Large intestine (tissue), 3 donors: Measurements from ENCODE around the gene DAZAP1. TPM values are rescaled to one million over a fixed set of nuclear protein-coding genes. Genes with fewer than 3 reads are reported as not detected.
"Not testable (repeated sequence)": the region's sequence is repeated elsewhere in the genome, so short reads cannot be mapped to it uniquely, and the experiment has no call there.

ENCODE experiments used
- DNase-seq, 2 donors: peaks; one replicate each; pipeline versions ENCODE4 v3.0.0 to v3.0.0-alpha.2; 2013
- H3K27ac ChIP-seq: one replicate; pipeline ENCODE4 v1.5.1; 2013; ENCODE audit warnings: low read length
- H3K27me3 ChIP-seq: 2 replicates; pipeline ENCODE4 v1.6.1; 2013; ENCODE audit warnings: low read length; ENCODE audit not compliant: control insufficient read depth, insufficient read depth
- H3K36me3 ChIP-seq: 2 replicates; pipeline ENCODE4 v1.6.1; 2013; ENCODE audit warnings: low read length; ENCODE audit not compliant: control insufficient read depth, insufficient read depth
- H3K4me1 ChIP-seq: one replicate; pipeline ENCODE4 v1.6.1; 2013; ENCODE audit warnings: low read length; ENCODE audit not compliant: control insufficient read depth, insufficient read depth
- H3K4me3 ChIP-seq: one replicate; pipeline ENCODE4 v1.5.1; 2013; ENCODE audit warnings: low read length
- H3K9me3 ChIP-seq: one replicate; pipeline ENCODE4 v1.6.1; 2013; ENCODE audit warnings: mild to moderate bottlenecking, low read depth, low read length, moderate library complexity; ENCODE audit not compliant: control insufficient read depth
- WGBS: methylation state at CpG from one replicate; pipeline ENCODE4 v1.1.5; 2013; ENCODE audit warnings: low lambda C conversion rate; ENCODE audit not compliant: insufficient coverage; 5-methylcytosine and 5-hydroxymethylcytosine counted together
- polyA plus RNA-seq: library from polyadenylated mRNA; unstranded; fragments of 120-200 nt; gene quantifications from one replicate; pipeline ENCODE4 v1.2.1, GENCODE V29; 2013

Gene DAZAP1
- polyA plus RNA-seq, 1 donor = 97.8 TPM

DNA sequence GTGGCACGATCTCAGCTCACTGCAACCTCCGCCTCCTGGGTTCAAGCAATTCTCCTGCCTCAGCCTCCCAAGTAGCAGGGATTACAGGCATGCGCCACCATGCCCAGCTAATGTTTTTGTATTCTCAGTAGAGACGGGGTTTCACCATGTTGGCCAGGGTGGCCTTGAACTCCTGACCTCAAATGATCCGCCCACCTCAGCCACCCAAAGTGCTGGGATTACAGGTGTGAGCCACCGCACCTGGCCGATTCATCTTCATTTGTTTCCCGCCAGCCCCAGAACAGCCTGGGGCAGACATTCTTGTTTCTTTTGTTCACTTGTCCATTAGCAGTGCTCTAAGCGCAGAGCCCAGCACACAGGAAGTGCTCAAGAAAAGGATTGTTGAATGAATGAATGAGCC, 69.7 kb downstream of the DAZAP1 start:
- DNase-seq, H3K4me3 ChIP-seq, H3K9me3 ChIP-seq, H3K4me1 ChIP-seq, H3K27ac ChIP-seq: not testable (repeated sequence)
- no CpG with 5 or more reads among the region's 9 CpGs for WGBS
- peaks cover 23% of the 10 kb centered on the region for H3K36me3 ChIP-seq
- peaks cover 16% of the 10 kb centered on the region for H3K27me3 ChIP-seq

DNA sequence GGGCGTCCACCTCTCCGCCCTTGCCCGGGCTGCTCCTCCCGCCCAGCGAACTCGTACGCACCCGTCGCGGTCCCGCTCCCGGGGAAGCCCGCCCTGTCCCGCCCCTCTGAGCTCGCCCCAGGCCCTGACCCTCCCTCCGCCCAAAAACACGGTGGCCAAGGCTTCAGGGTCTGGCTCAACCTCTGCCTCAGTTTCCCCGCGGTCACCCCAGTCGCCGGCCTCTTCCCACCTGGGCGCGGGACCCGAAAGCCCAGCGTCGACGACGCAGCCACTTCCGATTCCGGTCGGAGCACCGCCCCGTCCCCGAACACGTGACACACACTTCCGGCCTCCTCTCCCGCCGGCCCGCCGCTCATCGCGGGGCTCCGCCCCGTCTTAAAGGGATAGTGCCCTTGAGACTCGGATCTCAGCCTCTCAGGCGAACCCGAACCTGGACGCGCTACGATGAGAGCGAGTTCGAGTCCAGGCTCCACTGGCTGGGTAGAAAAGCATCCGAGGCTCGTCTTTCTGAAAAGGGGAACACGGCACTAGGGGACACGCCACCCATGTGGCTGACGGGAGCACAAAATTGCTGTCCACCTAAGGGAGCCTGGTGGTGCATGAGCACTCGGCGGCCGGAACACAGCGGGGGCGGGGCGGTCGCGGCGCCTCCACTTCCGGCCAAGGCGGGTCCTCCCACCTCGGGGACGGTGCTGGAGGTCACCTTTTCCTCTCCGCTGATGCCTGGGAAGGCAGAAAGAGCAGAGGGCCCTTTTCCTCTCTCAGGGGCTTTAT, 71.7 kb downstream of the DAZAP1 start, which contains the start of gene C19orf25:
Gene C19orf25, minus strand, starts transcription at position 282 of the 774 bp plus-strand sequence. CDS start 312 bp downstream, outside the sequence.
- Histone ChIP-seq H3K4me1 (peaks cover 3% of the 10 kb centered on the region), H3K27ac (peak within 1 kb of the TSS; percentile 65), H3K36me3 (peaks cover 23% of the 10 kb centered on the region), H3K4me3 (peak within 1 kb of the TSS; percentile 85), H3K27me3 (no peaks in the 10 kb centered on the region), H3K9me3 (no peaks in the 10 kb centered on the region)
- peak; percentile 95 to 96 for DNase-seq
- WGBS = no CpG with 5 or more reads among the region's 71 CpGs

DNA sequence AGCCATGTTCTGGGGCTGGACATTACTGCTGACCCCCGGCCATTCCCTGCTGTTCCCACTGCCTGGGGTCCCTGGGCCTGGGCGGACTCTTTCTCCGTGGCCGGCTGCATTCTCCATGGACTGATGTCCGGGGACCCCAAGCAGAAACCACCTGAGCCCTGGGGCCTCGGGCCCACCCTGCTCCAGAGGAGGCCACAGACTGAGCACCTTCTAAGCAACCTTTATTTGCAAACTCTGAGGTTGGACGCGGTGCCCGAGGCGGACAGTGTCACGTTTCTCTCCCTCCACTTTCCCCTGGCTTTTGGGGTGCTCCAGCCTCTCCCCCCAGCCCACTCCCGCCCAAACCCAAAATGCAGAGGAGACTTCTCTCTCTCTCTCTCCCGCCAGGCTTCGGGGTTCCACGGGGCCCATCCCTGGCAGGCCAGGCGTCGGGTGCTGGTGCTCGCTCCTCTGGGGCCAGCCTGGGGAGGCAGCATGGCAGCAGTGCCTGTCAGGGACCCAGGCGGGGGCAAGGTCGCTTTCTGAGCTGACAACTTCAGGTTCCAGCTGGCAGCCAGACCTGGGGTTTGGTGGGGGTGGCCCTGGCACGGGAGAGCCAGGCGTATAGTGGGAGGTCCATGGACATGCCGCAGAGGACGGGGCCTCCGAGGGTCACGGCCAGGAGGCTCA, 74.0 kb downstream of the DAZAP1 start:
- no peak overlapping the region for H3K4me3 ChIP-seq
- H3K27ac ChIP-seq = no peak overlapping the region
- H3K36me3 ChIP-seq = peaks cover 5% of the 10 kb centered on the region
- no peaks in the 10 kb centered on the region for H3K9me3 ChIP-seq
- no peak for DNase-seq
- no CpG with 5 or more reads among the region's 26 CpGs for WGBS
- no peaks in the 10 kb centered on the region for H3K27me3 ChIP-seq
- peaks cover 3% of the 10 kb centered on the region for H3K4me1 ChIP-seq

DNA sequence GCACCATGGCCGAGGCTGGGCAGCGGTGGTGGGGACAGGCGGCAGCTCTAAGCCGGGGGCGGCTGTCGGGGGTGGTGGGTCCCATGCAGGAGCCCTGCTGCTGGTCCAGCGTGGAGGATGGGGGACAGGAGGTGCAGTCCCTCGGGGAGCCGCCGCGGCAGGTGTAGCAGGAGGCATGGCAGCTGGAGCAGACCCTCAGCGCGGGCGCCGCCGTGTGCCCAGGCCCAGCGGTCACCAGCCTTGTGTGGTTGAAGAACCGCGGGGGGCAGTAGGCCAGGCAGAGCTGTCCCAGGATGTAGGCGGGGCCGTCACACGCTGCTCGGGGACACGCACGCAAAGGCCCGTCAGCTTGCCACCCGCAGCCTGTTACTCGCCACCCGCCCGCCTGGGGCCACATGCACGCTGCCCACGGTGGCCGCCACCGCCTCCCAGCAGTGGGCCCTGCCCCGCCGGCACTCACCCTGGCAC, 74.5 kb downstream of the DAZAP1 start:
- H3K36me3 ChIP-seq = peaks cover 5% of the 10 kb centered on the region
- DNase-seq = no peak
- H3K4me3 ChIP-seq = no peak overlapping the region
- H3K27ac ChIP-seq = no peak overlapping the region
- H3K27me3 ChIP-seq = no peaks in the 10 kb centered on the region
- no peaks in the 10 kb centered on the region for H3K9me3 ChIP-seq
- no CpG with 5 or more reads among the region's 36 CpGs for WGBS
- peaks cover 3% of the 10 kb centered on the region for H3K4me1 ChIP-seq

DNA sequence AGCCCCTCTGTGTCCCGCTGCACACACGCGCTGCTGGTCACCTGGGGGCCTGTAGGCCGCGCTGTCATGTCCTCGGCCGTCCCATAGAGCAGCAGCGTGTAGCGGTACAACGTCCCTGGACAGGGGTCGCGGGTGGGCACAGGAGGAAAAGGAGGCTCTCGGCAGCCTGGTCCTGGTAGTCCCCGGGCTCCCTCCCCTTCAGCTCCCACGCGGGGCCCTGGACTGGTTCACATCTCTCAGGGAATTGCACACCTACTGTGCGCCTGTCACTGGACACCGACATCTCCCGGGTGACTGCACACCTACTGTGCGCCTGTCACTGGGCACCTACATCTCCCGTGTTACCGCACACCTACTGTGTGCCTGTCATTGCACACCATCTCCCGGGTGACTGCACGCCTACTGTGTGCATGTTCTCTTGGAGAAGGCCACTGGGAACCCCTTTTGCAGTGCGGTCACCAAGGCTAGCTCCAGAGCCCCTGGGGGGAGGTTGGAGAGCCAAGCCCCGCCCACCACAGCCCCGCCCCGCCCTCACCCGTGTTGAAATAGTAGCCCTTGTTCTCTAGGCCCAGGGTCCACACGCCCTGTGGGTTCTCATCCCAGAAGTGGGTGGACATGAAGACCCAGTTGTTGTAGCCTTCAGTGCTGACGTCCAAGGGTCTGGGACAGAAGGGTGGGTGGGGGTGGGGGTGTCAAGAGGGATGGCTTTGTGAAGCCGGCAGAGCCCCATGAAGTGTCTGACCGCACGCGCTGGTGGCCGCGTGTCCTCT, 75.2 kb downstream of the DAZAP1 start:
- Histone ChIP-seq H3K36me3 (no peaks in the 10 kb centered on the region), H3K4me3 (no peak overlapping the region), H3K4me1 (peaks cover 3% of the 10 kb centered on the region), H3K27ac (no peak overlapping the region), H3K9me3 (no peaks in the 10 kb centered on the region), H3K27me3 (no peaks in the 10 kb centered on the region)
- no CpG with 5 or more reads among the region's 37 CpGs for WGBS
- no peak for DNase-seq

DNA sequence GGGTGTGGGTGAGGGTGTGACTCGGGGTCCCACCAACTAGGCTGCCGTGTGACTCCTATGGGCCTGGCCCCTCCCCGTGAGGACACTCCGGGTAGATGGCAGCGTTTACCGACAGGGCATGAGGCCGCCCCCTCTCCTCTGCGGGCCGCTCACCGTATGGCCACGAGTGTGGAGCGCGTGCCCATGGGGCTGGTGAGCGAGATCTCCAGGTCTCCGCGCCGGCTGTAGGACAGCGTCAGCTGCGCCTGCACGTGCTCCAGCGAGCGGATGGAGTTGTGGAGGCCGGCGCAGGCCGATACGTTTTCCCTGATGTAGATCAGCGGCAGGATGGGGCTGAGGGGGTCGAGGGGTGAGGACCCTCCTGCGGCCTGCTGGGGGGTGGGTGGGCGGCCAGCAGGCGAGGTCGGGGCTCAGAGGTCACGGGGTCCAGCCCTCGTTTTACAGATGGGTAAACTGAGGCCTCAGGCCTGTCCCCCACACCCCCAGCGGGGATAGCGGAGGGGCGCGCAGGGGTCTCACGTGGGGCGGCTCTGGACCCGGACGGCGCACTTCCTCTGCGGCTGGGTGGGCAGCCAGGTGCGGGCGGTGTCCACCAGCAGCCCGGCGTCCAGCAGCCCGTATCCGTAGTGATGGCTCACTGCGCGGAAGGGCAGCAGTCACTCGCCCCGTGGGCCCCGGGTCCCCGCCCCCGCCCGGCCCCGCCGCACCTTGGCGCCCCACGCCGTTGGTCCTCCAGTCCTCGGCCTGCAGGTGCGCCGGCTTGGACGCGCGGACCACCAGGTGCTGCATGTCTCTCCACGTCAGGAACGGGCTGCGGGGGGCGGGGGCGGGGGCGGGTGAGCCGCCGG, 76.0 kb downstream of the DAZAP1 start:
- Histone ChIP-seq H3K27me3 (no peaks in the 10 kb centered on the region), H3K9me3 (no peaks in the 10 kb centered on the region), H3K4me3 (no peak overlapping the region), H3K36me3 (no peaks in the 10 kb centered on the region), H3K4me1 (peaks cover 3% of the 10 kb centered on the region), H3K27ac (no peak overlapping the region)
- no CpG with 5 or more reads among the region's 77 CpGs for WGBS
- no peak for DNase-seq

DNA sequence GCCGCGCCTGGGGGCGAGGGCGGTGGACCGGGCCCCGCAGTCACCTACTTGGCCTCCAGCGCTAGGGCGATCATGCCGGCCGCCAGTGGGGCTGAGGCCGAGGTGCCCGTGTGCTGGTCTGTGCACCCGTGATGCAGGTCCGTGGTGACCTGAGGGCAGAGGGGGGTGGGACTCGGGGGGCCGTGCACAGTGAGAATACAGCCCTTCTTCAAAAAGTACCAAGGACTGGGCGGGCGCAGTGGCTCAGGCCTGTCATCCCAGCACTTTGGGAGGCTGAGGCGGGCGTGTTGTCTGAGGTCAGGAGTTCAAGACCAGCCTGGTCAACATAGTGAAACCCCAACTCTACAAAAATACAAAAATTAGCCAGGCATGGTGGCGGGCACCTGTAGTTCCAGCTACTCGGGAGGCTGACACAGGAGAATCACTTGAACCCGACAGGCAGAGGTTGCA, 76.6 kb downstream of the DAZAP1 start:
- no peaks in the 10 kb centered on the region for H3K9me3 ChIP-seq
- H3K4me1 ChIP-seq = peaks cover 3% of the 10 kb centered on the region
- H3K36me3 ChIP-seq = no peaks in the 10 kb centered on the region
- no CpG with 5 or more reads among the region's 23 CpGs for WGBS
- no peak overlapping the region for H3K27ac ChIP-seq
- no peak overlapping the region for H3K4me3 ChIP-seq
- H3K27me3 ChIP-seq = no peaks in the 10 kb centered on the region
- no peak for DNase-seq

Other genes starting within 250 kb of the DAZAP1 start
- gene SBNO2, start 233.3 kb upstream of the DAZAP1 start, polyA plus RNA-seq = 25.1 TPM
- 67.1 TPM for gene STK11, start 201.8 kb upstream of the DAZAP1 start, polyA plus RNA-seq
- 2.0 TPM for gene CBARP, start 169.6 kb upstream of the DAZAP1 start, polyA plus RNA-seq
- gene ATP5F1D, start 165.8 kb upstream of the DAZAP1 start, polyA plus RNA-seq = 136 TPM
- 110 TPM for gene MIDN, start 159.0 kb upstream of the DAZAP1 start, polyA plus RNA-seq
- 564 TPM for gene CIRBP, start 138.3 kb upstream of the DAZAP1 start, polyA plus RNA-seq
- gene FAM174C, start 132.1 kb upstream of the DAZAP1 start, polyA plus RNA-seq = 37.4 TPM
- 25.6 TPM for gene EFNA2, start 121.7 kb upstream of the DAZAP1 start, polyA plus RNA-seq
- gene NDUFS7, start 23.7 kb upstream of the DAZAP1 start, polyA plus RNA-seq = 91.9 TPM
- gene GAMT, start 6.0 kb upstream of the DAZAP1 start, polyA plus RNA-seq = 16.0 TPM
- 1,404 TPM for gene RPS15, start 30.8 kb downstream of the DAZAP1 start, polyA plus RNA-seq
- 5.6 TPM for gene APC2, start 42.5 kb downstream of the DAZAP1 start, polyA plus RNA-seq
- gene C19orf25, start 71.6 kb downstream of the DAZAP1 start, polyA plus RNA-seq = 29.8 TPM
- gene PCSK4, start 82.8 kb downstream of the DAZAP1 start, polyA plus RNA-seq = 4.7 TPM
- 228 TPM for gene REEP6, start 83.6 kb downstream of the DAZAP1 start, polyA plus RNA-seq
- gene ADAMTSL5, start 105.4 kb downstream of the DAZAP1 start, polyA plus RNA-seq = 24.9 TPM
- 0.09 TPM for gene PLK5, start 116.5 kb downstream of the DAZAP1 start, polyA plus RNA-seq
- gene MEX3D, start 160.7 kb downstream of the DAZAP1 start, polyA plus RNA-seq = 17.8 TPM
- gene MBD3, start 185.3 kb downstream of the DAZAP1 start, polyA plus RNA-seq = 59.1 TPM
- 124 TPM for gene UQCR11, start 197.9 kb downstream of the DAZAP1 start, polyA plus RNA-seq
- 74.3 TPM for gene TCF3, start 245.0 kb downstream of the DAZAP1 start, polyA plus RNA-seq